HL-60 (cell line): ENCODE measurements around the gene PPP1R8.

ENCODE experiments used
- GABPA ChIP-seq: IDR thresholded peaks from 2 replicates; pipeline ENCODE4 v1.6.1; 2012; ENCODE audit warnings: low read depth
- TF ChIP-seq, protein P1 (sequence below): IDR thresholded peaks from one replicate; pipeline ENCODE4 v1.5.1; 2011; ENCODE audit warnings: low read length, control low read depth, inconsistent platforms; ENCODE audit not compliant: insufficient read depth

GRCh38 chr1:27785781-27786455 is 44.7 kb upstream of the PPP1R8 start:
- no peak for TF ChIP-seq GABPA
- TF ChIP-seq, protein P1, sequence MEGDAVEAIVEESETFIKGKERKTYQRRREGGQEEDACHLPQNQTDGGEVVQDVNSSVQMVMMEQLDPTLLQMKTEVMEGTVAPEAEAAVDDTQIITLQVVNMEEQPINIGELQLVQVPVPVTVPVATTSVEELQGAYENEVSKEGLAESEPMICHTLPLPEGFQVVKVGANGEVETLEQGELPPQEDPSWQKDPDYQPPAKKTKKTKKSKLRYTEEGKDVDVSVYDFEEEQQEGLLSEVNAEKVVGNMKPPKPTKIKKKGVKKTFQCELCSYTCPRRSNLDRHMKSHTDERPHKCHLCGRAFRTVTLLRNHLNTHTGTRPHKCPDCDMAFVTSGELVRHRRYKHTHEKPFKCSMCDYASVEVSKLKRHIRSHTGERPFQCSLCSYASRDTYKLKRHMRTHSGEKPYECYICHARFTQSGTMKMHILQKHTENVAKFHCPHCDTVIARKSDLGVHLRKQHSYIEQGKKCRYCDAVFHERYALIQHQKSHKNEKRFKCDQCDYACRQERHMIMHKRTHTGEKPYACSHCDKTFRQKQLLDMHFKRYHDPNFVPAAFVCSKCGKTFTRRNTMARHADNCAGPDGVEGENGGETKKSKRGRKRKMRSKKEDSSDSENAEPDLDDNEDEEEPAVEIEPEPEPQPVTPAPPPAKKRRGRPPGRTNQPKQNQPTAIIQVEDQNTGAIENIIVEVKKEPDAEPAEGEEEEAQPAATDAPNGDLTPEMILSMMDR = no peak
